HepG2 (cell line): ENCODE data around the gene PRKCB. TPM values are rescaled to one million over a fixed set of nuclear protein-coding genes. Genes with fewer than 3 reads are reported as not detected.

ENCODE experiments used
- ATAC-seq: fragments of 200-7000 bp; cut with Tn5 transposase; 3 replicates; pipeline ENCODE4 v1.9.1; 2020; ENCODE audit warnings: mild to moderate bottlenecking, moderate library complexity
- BruUV-seq: library from RNA; stranded (reverse); fragments of 400-500 nt; replicated peaks from 2 replicates; lab custom pipeline; 2021; lab: Mats Ljungman, UMichigan
- CTCF ChIA-PET: fragments of 300-600 bp; formaldehyde crosslinking; extraction: SDS; loops from one replicate; lab custom pipeline; 2021; ENCODE audit warnings: low total read pairs, inconsistent platforms, low intra/inter-chr PET ratio; lab: Yijun Ruan, JAX
- POLR2A ChIA-PET: fragments of 350-600 bp; sonication (Branson Sonifier 250); formaldehyde crosslinking; loops from one replicate; lab custom pipeline; 2020; ENCODE audit warnings: antibody characterized with exemption, inconsistent platforms; lab: Yijun Ruan, JAX
- DNase-seq: peaks from one replicate; pipeline ENCODE4 v3.0.0-alpha.2; 2015; ENCODE audit warnings: low spot score
- FAIRE-seq: peaks from 3 replicates; lab custom pipeline; 2011; peaks lifted over from hg19 to GRCh38; lab: Jason Lieb, UNC
- H2AFZ ChIP-seq: one replicate; pipeline ENCODE4 v1.6.1; 2011; ENCODE audit warnings: low read length, inconsistent platforms
- H3K27ac ChIP-seq: fragments of 300-600 bp; 3 replicates; pipeline ENCODE4 v1.8.0; 2011; ENCODE audit warnings: mixed run types, mild to moderate bottlenecking, mixed read lengths, low read length, inconsistent platforms; ENCODE audit not compliant: insufficient read depth; ENCODE audit errors: extremely low read length
- H3K27me3 ChIP-seq, 2 experiments: fragments of 200-600 bp in 1 of 2; 2 replicates in 1 of 2; 3 replicates in 1 of 2; pipeline versions ENCODE4 v1.6.0 to v1.8.0; 2011; ENCODE audit warnings: low read length in 2 of 2, mild to moderate bottlenecking in 2 of 2, moderate library complexity in 2 of 2, inconsistent platforms in 1 of 2; ENCODE audit not compliant: insufficient read depth in 2 of 2, control insufficient read depth in 1 of 2
- H3K36me3 ChIP-seq, 2 experiments: fragments of 200-600 bp in 1 of 2; replicated peaks in 1 of 2; 2 replicates in 1 of 2; 3 replicates in 1 of 2; pipeline versions ENCODE4 v1.5.1 to v1.8.0; 2011; ENCODE audit warnings: low read length in 2 of 2, inconsistent platforms in 1 of 2; ENCODE audit not compliant: insufficient read depth in 2 of 2, control insufficient read depth in 1 of 2
- H3K4me1 ChIP-seq: 2 replicates; pipeline ENCODE4 v1.5.1; 2012; ENCODE audit warnings: low read length, inconsistent platforms; ENCODE audit not compliant: insufficient read depth
- H3K4me2 ChIP-seq: 2 replicates; pipeline ENCODE4 v1.6.0; 2011; ENCODE audit warnings: low read depth, low read length, inconsistent platforms
- H3K4me3 ChIP-seq, 3 experiments: fragments of 200-600 bp in 1 of 3; sonication (generic), shearing (Covaris generic) in 1 of 3; replicated peaks in 1 of 3; 2 replicates each; pipeline ENCODE4 v1.5.1; 2011 to 2016; ENCODE audit warnings: low read length in 3 of 3, inconsistent platforms in 2 of 3, low read depth in 2 of 3, mild to moderate bottlenecking in 2 of 3, control low read depth in 1 of 3, mixed read lengths in 1 of 3; ENCODE audit not compliant: insufficient read depth in 1 of 3
- H3K79me2 ChIP-seq: one replicate; pipeline ENCODE4 v1.6.1; 2011; ENCODE audit warnings: low read length, inconsistent platforms; ENCODE audit not compliant: insufficient read depth
- H3K9ac ChIP-seq: 2 replicates; pipeline ENCODE4 v1.6.0; 2011; ENCODE audit warnings: mild to moderate bottlenecking, low read depth, low read length, inconsistent platforms; ENCODE audit not compliant: insufficient read depth
- H3K9me3 ChIP-seq: 2 replicates; pipeline ENCODE4 v1.5.1; 2012; ENCODE audit warnings: mild to moderate bottlenecking, low read length
- H4K20me1 ChIP-seq: 2 replicates; pipeline ENCODE4 v1.6.0; 2011; ENCODE audit warnings: inconsistent platforms, mild to moderate bottlenecking, low read length, moderate library complexity; ENCODE audit not compliant: insufficient read depth
- CREB1 ChIP-seq, 2 experiments: fragments of 450-650 bp in 1 of 2; IDR thresholded peaks; 2 replicates each; pipeline ENCODE4 v1.6.1; 2016 to 2017; ENCODE audit warnings: control low read depth in 1 of 2, mild to moderate bottlenecking in 1 of 2, missing compliant biosample characterization in 1 of 2, missing genetic modification characterization in 1 of 2
- FOXO1 ChIP-seq: sonication (generic); formaldehyde crosslinking; IDR thresholded peaks from 2 replicates; pipeline ENCODE4 v1.4.0; 2020; ENCODE audit warnings: missing genetic modification reagents
- IRF9 ChIP-seq: sonication (generic); formaldehyde crosslinking; IDR thresholded peaks from 2 replicates; pipeline ENCODE4 v1.8.0; 2022; ENCODE audit warnings: missing genetic modification reagents, mild to moderate bottlenecking, borderline replicate concordance
- MXD4 ChIP-seq: IDR thresholded peaks from 2 replicates; pipeline ENCODE4 v1.6.1; 2016; ENCODE audit warnings: mild to moderate bottlenecking, missing biosample characterization, missing genetic modification reagents
- PHF20 ChIP-seq: sonication (generic); formaldehyde crosslinking; IDR thresholded peaks from 2 replicates; pipeline ENCODE4 v1.5.0; 2020; ENCODE audit warnings: mild to moderate bottlenecking, missing genetic modification reagents
- PLSCR1 ChIP-seq: sonication (generic); formaldehyde crosslinking; IDR thresholded peaks from 2 replicates; pipeline ENCODE4 v1.5.0; 2020; ENCODE audit warnings: missing genetic modification reagents, mild to moderate bottlenecking, borderline replicate concordance
- RORA ChIP-seq: sonication (generic); formaldehyde crosslinking; IDR thresholded peaks from 2 replicates; pipeline ENCODE4 v1.5.0; 2020; ENCODE audit warnings: mild to moderate bottlenecking, missing genetic modification reagents, moderate library complexity
- STAG1 ChIP-seq: sonication (generic); formaldehyde crosslinking; IDR thresholded peaks from 2 replicates; pipeline ENCODE4 v1.4.0; 2020; ENCODE audit warnings: missing genetic modification reagents
- SYNCRIP ChIP-seq: fragments of 200-400 bp; formaldehyde crosslinking; IDR thresholded peaks from 2 replicates; pipeline ENCODE4 v1.6.1; 2018; ENCODE audit warnings: mild to moderate bottlenecking, low read depth, low read length; ENCODE audit not compliant: insufficient read depth
- U2AF2 ChIP-seq: fragments of 200-400 bp; formaldehyde crosslinking; IDR thresholded peaks from 2 replicates; pipeline ENCODE4 v1.6.1; 2017; ENCODE audit warnings: low read depth, mild to moderate bottlenecking, low read length
- ZNF343 ChIP-seq: sonication (generic); formaldehyde crosslinking; IDR thresholded peaks from 2 replicates; pipeline ENCODE4 v1.4.0; 2020; ENCODE audit warnings: mild to moderate bottlenecking, missing genetic modification reagents
- ZNF83 ChIP-seq: sonication (generic); formaldehyde crosslinking; IDR thresholded peaks from 2 replicates; pipeline ENCODE4 v1.4.0; 2020; ENCODE audit warnings: missing genetic modification reagents, mild to moderate bottlenecking, borderline replicate concordance
- WGBS: methylation state at CpG from one replicate; pipeline ENCODE4 v1.1.6; 2017; ENCODE audit warnings: low lambda C conversion rate; 5-methylcytosine and 5-hydroxymethylcytosine counted together
- in situ Hi-C: cut with HindIII; loops from 2 replicates; pipeline ENCODE4 v1.10.0; 2017; ENCODE audit warnings: low pct_unique_long_range_greater_than_20kb; ENCODE audit not compliant: extremely low pct_ligation_motif_present
- intact Hi-C: fragments of 100-400 bp; cut with micrococcal nuclease; formaldehyde crosslinking; loops from one replicate; pipeline ENCODE4 v1.10.0; 2022; ENCODE audit not compliant: unreplicated experiment
- polyA plus RNA-seq, 8 experiments: library from polyadenylated mRNA; depleted of rRNA in 3 of 8; stranded (reverse) in 7 of 8; unstranded in 1 of 8; fragments of >200 nt; fragmentation: Illumina TruSeq in 4 of 8; extraction: Trizol in 4 of 8; gene quantifications; 2 replicates each; pipeline versions ENCODE4 v1.2.1 to v1.2.3, GENCODE V29; 2011 to 2016; ENCODE audit warnings: low read depth in 4 of 8, missing spikeins in 1 of 8, mixed read lengths in 1 of 8; ENCODE audit not compliant: insufficient read depth in 1 of 8
- total RNA-seq, 5 experiments: library from RNA; depleted of rRNA; stranded (reverse); fragments of >200 nt; fragmentation: Illumina TruSeq; extraction: Trizol; gene quantifications; 2 replicates each; pipeline ENCODE4 v1.2.3, GENCODE V29; 2016; ENCODE audit warnings: low read depth in 1 of 5
- TF ChIP-seq, protein P1 (sequence below): sonication (generic); formaldehyde crosslinking; IDR thresholded peaks from 2 replicates; pipeline ENCODE4 v1.8.0; 2023; ENCODE audit warnings: mild to moderate bottlenecking, missing genetic modification reagents
- TF ChIP-seq, protein P2 (sequence below): sonication (generic); formaldehyde crosslinking; IDR thresholded peaks from 2 replicates; pipeline ENCODE4 v1.8.1; 2023; ENCODE audit warnings: mild to moderate bottlenecking, missing genetic modification reagents

PRKCB gene
- total and polyA plus RNA-seq, 2 of the 13 experiments (the other 11 are each of a cell fraction or from before 2014, with no cell fraction given): 0.01 TPM; not detected in 1

DNA sequence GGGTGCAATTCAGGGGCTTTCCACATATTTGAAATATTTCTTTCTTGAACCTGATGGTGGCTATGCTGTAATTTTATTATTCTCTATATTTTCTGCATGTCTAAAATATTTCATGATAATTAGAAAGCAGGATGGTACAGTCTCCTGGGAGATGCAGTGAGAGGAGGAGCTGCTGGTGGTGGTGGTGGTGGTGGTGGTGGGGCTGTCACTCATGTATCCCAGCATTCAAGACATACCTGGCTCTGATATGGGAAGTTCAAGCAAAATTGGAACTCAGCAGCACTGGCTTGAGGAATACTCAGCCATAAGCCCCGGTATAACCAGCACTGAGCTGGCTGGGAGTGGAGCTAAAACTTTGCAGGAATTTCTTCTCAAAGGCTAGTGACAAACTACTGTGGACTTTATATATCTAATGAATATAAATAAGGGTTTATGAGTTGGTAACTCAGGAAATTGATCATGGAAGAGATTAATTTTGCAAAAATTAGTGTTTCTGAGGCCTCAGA lies 200.3 kb downstream of the PRKCB start:
- in situ Hi-C loops (loop anchor here (5.0 kb wide), 2 partner anchors 234 to 299 kb away; no protein-coding TSS in a partner anchor), intact Hi-C loops (loop anchor here (1.0 kb wide), 3 partner anchors 235 to 301 kb away; no protein-coding TSS in a partner anchor)
- WGBS: 0% methylated on average over 1 of the region's 1 CpG
- TF ChIP-seq PHF20 (no peak), MXD4 (CRISPR knock-in tag) (no peak), SYNCRIP (no peak), U2AF2 (no peak), ZNF83 (no peak)
- Histone ChIP-seq H2AFZ (no peak overlapping the region), H3K4me1 (no peaks in the 10 kb centered on the region), H3K4me3 (no peak overlapping the region), H3K9ac (no peak overlapping the region), H3K9me3 (no peaks in the 10 kb centered on the region), H3K4me2 (no peak overlapping the region), H3K79me2 (no peaks in the 10 kb centered on the region), H3K27ac (no peak overlapping the region), H4K20me1 (no peaks in the 10 kb centered on the region), H3K27me3 (no peaks in the 10 kb centered on the region; a peak in 1 of 5 replicates), H3K36me3 (no peaks in the 10 kb centered on the region)
- CTCF ChIA-PET: interaction anchor here (0.6 to 4.6 kb wide), 3 partner anchors 231 to 301 kb away, joined by 3 to 54 read pairs (median 12); no protein-coding TSS in a partner anchor
- ATAC-seq (no peak), DNase-seq (no peak), FAIRE-seq (no peak)
- POLR2A ChIA-PET: no interaction called here
- no TSS peak for BruUV-seq

DNA sequence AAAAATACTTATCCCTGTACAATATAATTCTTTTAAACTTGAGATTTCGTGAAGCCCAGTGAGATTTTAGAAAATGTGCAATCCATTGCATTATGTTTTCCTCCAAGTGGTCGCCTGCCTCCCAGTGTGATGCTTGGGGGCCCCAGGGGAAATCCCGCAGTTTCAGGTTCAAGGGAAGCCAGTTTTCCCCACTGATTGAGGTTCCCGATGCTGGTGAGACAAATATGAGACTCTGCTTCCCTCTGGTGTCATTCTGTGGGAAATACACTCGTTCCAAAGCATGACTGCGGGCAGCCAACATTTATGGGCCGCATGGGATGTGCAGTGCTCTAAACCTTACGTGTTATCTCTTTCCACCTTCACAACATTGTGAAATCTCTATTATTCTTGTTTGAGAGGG lies 200.8 kb downstream of the PRKCB start:
- POLR2A ChIA-PET: no interaction called here
- 3% methylated on average over 8 of the region's 8 CpGs for WGBS
- Histone ChIP-seq H3K9ac (no peak overlapping the region), H3K4me2 (no peak overlapping the region), H3K27me3 (no peaks in the 10 kb centered on the region; a peak in 1 of 5 replicates), H3K27ac (no peak overlapping the region), H3K36me3 (no peaks in the 10 kb centered on the region), H3K4me1 (no peaks in the 10 kb centered on the region), H4K20me1 (no peaks in the 10 kb centered on the region), H3K9me3 (no peaks in the 10 kb centered on the region), H3K4me3 (no peak overlapping the region), H2AFZ (no peak overlapping the region), H3K79me2 (no peaks in the 10 kb centered on the region)
- in situ Hi-C loops (loop anchor here (5.0 kb wide), 2 partner anchors 234 to 299 kb away; no protein-coding TSS in a partner anchor), intact Hi-C loops (loop anchor here (1.0 kb wide), 3 partner anchors 235 to 301 kb away; no protein-coding TSS in a partner anchor)
- no TSS peak for BruUV-seq
- FAIRE-seq: peak; percentile 96
- DNase-seq: peak; percentile 46
- CTCF ChIA-PET: interaction anchor here (0.6 to 4.6 kb wide), 3 partner anchors 231 to 301 kb away, joined by 3 to 54 read pairs (median 12); no protein-coding TSS in a partner anchor
- ATAC-seq: peak; percentile 81
- TF ChIP-seq CREB1 (IDR thresholded peaks at IDR 0.05) (no peak), CREB1 (CRISPR knock-in tag; IDR thresholded peaks at IDR 0.05) (no peak), STAG1 (CRISPR knock-in tag) (peak; percentile 96), ZNF343 (CRISPR knock-in tag) (no peak), IRF9 (CRISPR knock-in tag) (no peak), PLSCR1 (no peak), RORA (CRISPR knock-in tag) (no peak), FOXO1 (no peak)
- TF ChIP-seq, protein P1, sequence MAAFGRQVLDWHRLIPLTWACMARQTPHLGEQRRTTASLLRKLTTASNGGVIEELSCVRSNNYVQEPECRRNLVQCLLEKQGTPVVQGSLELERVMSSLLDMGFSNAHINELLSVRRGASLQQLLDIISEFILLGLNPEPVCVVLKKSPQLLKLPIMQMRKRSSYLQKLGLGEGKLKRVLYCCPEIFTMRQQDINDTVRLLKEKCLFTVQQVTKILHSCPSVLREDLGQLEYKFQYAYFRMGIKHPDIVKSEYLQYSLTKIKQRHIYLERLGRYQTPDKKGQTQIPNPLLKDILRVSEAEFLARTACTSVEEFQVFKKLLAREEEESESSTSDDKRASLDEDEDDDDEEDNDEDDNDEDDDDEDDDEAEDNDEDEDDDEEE (CRISPR knock-in tag): no peak
- TF ChIP-seq, protein P2, sequence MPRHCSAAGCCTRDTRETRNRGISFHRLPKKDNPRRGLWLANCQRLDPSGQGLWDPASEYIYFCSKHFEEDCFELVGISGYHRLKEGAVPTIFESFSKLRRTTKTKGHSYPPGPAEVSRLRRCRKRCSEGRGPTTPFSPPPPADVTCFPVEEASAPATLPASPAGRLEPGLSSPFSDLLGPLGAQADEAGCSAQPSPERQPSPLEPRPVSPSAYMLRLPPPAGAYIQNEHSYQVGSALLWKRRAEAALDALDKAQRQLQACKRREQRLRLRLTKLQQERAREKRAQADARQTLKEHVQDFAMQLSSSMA: no peak
